Fibroblast of peridontal ligament (primary cell): ENCODE data around the gene CTNND2.
"Not testable (repeated sequence)": the region's sequence is repeated elsewhere in the genome, so short reads cannot be mapped to it uniquely, and the experiment has no call there.

Experiments used
- DNase-seq: peaks from one replicate; pipeline ENCODE4 v3.0.0-alpha.2; 2010; ENCODE audit errors: extremely low read depth

Gene CTNND2

DNA sequence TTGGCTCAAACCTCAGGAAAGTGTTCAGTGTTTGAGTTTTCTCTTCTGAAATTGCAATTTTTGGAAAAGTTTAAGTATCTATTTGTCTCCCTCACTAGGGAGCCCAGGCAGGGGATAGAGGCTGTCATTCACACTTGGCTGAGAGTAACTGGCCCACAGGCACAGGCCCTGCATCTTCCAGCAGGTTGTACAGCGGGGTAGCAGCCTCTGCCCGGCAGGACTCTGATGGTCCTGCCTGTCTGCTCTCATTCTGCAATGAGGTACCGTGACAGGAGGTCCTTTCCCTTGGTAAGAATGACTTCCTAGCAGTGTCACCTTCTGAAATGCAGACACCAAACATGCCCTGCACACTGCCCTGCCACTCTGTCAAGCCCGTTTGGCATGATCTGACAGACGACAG is 860.4 kb downstream of the CTNND2 start:
- DNase-seq = no peak

DNA sequence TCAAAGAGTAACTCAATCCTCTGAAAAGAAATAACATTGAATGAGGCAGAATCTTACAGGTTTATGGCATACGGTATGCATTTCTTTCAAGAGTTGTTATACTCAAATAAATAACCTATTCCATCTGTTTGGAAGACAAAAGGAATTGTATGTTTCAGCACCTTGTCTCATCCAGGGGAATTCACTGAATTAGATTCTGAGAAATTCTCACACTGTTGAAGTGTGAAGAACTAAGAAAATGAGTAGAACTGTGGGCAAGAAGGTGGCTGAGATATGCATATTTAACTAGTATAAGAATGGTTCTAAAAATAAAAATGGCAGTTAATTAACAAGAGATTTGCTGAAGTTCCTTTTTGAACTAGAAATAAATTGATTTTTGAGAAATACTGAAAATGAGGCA is 863.9 kb downstream of the CTNND2 start:
- DNase-seq = no peak

DNA sequence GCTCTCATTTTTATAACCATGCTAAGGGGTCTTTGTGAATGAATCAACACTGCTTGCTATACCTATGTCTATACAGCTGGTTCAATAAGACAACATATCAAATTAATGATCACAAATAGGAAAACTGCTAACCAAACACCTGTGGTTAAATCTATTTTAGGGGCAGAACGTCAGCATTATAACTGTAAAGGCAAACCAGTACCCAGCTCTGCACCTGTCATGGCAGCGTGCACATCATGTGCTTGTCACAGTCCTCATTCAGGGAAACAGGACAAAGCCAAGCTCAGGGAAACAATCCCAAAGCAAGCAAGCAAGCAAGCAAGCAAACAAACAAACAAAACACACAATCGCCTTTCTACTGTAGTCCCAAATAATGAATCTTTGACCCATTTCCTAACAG is 865.5 kb downstream of the CTNND2 start:
- DNase-seq = no peak

DNA sequence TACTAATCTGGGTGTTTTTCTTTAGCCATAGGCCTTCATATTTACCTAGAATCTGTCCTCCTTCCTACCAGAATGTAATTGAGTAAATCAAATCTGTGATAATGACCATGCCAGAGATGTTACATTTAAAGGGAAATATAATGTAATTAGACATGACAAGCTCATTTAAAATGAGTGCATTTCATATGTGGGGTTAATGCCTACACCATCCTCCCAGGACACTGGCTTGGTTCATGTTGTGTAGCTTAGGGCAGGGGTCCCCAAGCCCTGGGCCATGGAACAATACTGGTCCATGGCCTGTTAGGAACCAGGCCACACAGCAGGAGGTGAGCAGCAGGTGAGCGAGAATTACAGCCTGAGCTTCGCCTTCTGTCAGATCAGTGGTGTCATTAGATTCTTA is 866.3 kb downstream of the CTNND2 start:
- no peak for DNase-seq

DNA sequence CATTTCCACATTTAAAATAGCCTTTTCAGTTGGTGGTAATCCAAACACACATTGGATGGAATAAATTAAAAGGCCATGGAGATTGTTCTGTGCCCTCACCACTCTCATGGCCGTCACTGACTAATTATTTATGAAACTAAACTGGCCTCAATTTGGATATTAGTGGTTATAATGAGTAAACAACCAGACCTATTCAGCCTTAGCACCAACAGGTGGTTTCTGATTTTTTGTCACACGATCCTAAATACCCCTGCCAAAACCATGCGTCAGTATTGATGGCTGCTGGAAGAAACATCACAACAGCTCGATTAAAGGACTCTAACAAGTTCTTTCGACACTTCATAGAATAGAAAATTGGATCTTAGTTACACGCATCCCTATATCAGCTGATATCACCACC is 867.2 kb downstream of the CTNND2 start:
- no peak for DNase-seq

DNA sequence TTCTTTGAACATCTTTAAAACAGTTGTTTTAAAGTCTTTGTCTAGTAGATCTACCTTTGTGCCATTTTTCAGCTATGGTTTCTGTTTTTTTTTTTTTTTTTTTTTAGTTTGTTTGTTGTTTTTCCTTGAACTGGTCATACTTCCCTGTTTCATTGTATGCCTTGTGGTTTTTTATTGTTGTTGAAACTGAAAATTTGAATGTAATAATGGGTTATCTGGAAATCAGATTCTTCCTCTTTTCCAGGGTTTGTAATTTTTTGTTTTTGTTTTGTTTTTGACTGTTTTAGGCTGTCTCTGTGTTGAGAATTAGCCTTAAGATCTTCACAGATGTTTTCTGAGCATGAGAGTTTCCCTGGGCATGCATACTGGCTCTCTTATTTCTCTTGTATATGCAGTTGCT is 873.6 kb downstream of the CTNND2 start:
- no peak for DNase-seq

DNA sequence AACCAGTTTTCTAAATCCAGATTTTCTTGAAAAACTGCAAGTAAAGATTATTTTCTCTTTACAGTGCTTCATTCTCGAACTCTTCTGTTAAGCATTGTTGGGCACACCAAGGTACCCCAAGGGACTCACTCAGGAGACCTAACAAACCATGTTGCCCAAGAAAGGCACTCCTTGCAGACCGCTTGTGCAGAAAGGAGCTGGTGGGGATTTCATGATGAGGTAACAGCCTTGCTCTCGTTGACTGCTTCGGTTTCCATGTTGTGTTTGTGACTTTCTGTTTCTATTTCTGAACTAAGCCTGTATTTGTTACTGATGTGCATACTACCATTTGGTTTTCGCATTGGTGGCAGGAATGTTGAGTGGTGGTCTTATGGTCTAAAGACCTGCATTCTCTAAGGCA is 876.6 kb downstream of the CTNND2 start:
- DNase-seq = no peak

DNA sequence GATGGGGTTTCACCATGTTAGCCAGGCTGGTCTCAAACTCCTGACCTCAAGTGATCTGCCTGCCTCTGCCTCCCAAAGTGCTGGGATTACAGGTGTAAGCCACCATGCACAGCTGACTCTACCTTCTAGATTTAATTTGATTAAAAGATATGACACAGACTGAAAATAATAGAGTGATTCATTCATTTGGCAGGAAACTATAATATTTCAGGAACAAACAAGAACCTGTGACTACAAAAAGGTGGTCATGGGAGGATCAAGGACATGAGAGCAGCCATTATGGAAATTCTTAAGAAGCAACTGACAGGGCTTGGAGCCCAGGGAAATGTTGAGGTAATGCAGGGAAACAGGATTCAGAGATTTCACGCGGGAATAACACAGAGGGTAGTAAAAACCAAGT is 877.7 kb downstream of the CTNND2 start:
- no peak for DNase-seq

DNA sequence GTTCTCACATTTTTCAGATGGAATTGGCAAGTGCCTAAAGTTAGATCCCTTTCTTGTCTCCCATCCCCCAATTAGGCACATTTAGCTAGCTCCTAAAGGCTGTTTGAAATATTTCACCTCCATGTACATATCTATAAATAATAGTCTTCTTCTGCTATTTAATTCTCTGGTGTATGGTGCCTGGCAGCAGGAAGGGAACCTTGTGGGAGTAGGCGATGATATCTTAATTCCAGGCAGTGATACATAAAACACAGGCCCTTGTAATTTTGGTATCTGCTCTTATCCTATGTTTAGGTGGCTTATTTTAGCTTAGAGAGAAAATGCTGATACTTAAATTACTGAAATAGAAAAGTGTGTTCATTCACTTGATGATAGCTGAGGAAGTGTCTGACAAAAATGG is 880.3 kb downstream of the CTNND2 start:
- no peak for DNase-seq

DNA sequence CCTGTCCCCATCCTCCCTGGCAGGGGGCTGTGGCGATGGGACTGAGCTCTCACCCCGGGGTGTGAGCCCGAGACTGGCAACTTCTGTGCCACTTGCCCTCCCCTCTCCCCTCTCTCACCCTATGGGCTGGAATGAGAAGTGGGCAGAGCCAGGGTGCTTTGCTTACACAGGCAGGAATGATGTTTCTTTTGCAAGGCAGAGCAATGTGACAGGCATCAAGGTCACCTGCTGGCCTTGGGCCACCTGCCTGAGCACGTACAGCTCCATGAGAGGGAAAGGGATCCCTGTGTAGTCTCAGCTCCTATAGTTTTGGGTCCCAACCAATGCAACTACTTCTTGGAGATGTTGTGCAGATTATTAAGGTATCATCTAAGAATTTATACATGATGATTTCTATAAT is 890.5 kb downstream of the CTNND2 start:
- DNase-seq = no peak

DNA sequence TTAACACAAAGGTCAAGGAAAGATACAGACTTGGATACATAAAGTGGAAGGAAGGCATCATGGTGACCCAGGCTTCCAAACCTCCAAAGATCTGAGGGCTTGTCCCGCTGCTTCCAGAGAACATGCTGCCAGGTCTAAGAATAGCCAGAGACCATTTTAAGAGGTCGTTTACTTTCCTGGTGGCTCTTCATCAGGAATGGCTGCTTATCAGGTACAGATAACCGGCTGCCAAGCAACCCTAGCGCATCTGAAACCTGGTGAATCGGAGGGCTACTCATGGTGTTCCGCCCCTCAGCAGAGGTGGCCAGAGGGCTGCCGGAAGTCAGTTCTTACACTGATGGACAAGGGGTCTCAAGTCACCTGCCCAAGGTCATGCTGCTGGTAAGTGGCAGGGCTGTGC is 892.0 kb downstream of the CTNND2 start:
- no peak for DNase-seq

DNA sequence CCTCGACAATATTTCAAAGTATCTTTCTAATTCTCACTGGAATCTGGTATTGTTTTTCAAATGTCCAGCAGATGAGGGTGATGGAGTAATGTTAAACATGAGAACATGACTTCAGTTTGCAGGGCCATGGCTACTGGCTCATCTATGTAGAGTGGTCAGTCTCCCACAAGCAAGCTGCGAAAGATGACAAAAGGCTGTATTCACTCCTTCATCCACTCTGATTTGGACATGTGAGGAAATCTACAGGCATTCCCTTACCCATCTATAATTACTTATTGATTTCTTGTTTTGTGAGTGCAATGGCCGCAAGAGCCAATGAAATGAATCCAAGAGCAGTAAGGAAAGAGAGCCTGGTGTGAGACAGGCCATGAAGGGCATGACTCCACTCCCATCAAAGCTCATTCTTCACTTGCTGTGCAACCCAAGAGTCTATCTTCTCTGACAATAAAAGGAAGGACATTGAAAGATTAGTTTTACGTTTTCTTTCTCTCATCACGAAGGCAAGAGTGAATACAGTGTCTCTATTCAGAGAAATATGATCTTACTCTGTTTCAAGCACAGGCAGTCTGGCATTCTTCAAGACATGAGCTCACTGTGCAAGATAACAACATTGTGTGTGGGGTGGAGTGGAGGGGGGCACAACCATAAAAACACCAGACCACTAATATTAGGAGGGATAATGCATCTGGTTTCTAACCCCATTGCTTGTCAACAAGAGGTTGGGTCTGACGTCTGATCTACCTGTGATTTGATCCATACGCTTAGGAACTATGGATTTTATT is 893.6 kb downstream of the CTNND2 start:
- no peak for DNase-seq

DNA sequence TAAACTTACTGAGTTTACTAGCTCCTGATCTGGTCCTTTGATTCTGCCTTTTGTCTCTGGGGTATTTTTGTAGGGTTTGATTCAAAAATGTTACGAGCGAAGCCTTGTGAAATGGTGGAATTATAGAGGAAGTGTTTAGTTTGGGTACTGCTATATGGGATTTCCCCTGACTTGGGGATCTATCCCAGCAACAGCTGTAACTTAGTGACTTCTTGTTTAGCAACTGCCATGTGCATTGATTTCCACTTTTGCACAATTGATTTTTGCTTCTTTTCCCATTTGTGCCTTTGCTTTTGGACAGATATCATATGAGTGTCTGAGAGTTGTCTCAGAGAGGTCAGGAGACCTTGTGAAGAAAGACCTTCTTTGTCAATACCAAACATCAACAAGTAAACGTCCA is 894.7 kb downstream of the CTNND2 start:
- DNase-seq = no peak

DNA sequence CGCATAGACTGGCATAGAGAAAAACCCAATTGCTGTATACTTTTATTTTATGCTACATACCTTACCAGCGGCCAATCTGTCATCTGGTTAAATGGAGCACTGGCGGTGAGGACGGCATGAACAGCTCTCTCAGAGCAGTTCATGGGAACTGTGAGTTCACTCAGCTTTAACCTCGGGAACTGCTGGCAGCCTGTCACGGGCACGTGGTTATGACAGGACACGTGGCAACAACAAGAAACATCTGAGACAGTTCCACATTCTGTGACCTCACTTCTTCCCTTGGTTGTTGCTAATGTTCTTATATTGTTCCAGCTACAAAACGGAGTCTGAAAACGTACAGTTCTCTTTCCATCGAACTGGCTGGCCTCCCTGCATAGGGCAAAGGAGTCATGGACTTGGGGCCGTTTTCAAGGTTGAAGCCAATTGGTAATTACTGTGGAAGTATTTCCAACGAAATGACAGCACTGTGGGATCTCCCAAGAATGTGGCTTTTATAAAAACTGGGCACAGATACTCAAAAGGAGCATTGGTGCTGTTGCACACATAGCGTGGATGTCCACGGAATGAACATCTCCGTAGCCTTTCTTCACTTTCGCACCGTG is 896.9 kb downstream of the CTNND2 start:
- no peak for DNase-seq

DNA sequence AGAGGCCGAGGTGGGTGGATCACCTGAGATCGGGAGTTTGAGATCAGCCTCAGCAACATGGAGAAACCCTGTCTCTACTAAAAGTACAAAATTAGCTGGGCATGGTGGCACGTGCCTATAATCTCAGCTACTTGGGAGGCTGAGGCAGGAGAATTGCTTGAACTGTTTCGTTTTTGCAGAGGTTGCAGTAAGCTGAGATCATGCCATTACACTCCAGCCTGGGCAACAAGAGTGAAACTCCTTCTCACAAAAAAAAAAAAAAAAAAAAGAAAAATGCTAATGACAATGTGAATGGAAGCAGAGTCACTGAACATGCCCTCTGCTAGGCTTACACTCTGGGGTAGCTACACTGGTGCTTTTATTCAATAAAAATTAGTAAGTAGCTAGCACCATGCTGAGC is 899.7 kb downstream of the CTNND2 start:
- not testable (repeated sequence) for DNase-seq

DNA sequence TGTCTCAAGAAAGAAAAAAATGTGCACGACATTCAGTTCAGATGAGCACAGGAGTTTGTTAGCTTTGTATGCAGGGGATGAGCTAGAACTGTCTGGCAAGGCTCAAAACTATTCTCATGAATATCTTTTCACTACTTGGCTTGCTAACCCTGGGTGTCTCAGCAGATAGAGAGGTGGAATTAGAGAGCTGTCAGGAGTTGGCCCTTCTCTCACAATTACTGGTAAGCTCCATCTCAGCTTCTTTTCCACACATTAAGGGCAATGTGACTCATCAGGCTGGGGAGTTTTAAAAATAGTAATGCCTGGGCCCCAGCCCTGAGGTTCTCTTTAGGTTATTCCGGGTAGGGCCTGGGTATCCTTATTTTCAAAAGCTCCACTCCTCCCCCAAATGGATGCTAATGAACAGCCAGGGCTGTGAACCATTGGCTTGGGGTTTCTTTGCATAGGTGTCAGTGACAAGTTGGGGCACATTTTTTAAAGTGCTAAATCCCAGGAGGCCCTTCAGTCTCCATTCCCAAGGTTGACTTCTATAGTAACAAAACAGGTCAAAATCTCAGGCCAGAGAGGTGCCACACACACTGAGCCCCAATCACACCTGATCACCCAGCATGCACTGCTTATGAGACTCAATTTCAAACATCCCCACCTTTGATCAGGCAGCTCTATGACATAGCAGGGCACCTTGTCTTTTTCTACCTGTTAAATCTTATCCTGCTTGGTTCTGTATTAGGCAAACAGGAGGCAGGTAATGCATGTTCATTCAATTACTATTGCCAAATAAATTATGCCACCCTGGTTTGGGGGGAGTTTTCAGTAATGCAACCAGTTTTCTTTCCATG is 903.5 kb downstream of the CTNND2 start:
- no peak for DNase-seq

DNA sequence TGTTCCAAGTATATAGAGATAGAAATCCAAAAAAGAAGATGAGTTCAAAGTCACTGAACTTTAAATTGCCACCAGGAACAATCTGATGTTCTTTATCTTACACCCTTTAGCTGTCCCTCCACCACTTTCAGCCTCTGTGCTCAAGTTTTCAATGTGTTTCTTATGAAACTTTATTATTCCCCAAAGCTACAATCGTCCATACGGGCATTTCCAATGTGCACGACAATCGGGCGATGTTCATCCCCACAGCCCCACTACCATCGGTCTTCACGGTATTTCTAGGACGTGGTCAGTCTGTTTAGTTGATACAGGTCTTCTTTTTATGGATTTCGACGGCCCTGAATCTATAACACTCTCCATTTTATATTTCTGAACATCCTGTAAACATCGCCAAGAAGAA is 904.5 kb downstream of the CTNND2 start:
- no peak for DNase-seq

DNA sequence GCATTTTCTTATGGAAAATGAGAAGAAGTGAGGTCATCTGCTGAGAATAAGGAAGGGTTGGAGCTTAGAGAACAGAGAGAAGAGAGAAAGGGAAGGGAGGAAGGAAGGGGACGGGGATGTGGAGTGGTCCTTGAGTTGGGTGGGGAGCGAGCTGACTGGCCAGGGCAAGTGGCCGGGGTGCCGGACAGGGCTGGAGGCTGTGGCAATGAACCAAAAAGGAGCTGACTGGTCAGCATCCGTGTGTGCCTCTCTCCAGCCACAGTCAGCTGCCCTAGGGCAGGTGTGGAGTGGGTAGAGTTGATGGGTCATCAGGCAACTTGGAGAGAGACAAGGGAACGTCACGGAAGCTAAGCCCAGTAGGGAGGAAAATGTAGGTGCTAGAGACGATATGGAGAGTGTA is 908.4 kb downstream of the CTNND2 start:
- no peak for DNase-seq

DNA sequence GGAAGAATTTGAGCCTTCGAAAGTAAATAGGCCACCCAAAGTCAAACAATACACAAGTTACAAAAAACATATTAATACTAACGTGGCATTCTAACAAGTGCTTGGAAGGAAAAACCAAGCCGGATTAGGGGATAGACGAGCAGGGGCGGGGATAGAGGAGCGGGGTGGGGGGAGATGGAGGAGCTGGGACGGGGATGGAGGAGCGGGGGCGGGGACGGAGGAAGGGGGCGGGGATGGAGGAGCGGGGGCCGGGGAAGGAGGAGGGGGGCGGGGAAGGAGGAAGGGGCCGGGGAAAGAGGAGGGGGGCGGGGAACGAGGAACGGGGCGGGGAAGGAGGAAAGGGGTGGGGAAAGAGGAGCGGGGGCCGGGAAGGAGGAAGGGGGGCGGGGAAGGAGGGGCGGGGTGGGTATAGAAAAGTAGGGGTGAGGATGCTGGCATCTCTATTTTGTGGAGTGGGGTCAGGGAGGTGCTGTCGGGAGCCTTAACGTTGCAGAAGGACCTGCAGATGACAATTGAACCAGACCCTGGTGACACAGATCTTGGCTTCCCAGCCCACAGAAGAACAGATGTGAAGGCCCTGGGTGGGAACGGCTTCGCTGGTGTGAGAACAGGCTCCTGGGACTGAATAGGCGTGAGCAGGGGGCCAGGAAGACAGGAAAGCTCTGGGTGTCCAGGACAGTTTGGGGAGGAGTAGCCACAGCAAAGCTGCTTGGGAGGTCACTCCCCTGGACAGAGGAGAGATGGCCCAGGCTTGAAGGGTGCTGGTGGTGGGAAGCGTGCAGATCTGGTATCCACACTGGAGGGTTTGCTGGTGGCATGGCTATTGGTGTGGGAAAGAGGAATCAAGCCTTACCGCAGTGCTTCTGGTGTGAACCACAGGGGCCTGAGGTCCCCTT is 909.9 kb downstream of the CTNND2 start:
- no peak for DNase-seq

DNA sequence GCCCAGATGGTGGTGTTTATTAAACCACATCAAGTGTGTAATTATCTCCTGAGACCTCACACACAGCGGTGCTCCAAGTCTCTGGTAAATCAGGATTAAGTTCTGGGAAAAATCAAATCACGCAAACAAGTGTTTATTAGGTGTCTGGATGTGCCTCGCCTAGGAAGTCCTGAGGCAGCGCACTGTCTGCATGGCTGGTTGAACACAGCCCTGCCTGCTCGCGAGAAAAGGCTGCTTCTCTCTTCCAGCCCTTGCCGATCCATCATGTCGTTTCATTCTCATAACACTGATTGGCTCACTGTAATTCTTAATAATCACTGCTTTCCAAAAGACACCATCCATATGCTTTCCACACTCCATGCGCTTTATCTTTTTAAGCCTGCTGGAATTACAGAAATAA is 913.6 kb downstream of the CTNND2 start:
- DNase-seq = no peak

DNA sequence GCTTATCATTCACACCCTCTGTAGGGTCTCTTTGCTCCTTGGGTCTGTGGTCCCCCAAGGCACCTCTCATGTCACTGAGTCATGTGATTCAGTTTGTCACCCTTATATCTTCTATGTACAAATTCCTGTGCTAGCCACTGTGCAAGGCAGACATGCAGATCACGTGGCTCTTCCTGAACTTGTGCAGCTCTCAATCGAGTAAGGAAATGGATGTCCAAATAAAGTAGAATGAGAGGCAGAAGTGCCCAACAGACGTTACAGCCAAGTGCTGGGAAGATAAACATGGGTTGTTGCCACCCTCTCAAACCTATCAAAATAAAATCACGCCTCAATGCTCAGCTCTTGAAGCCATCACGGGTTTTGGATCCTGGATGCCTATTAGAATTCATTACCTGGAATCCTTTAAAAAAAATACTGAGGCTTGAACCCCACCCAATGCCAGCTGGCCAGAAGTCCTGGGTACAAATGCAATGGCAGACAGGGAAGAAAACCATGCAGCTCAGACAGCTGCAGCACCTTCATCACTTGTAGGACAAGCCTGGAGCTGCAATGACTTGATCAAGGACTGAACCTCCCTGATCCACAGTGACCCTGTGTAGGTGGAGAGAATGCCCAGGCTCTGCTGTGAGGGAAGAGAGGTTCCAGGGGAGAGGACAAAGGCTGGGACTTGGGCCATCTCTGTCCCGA is 914.5 kb downstream of the CTNND2 start:
- no peak for DNase-seq
